ENCODE results near the gene PMM1. TPM values are rescaled to one million over a fixed set of nuclear protein-coding genes. Genes with fewer than 3 reads are reported as not detected.
A peak's percentile ranks its signal among the peaks of the same experiment; 100 is the strongest.

PMM1 gene
- total RNA-seq, 4 donors from 2014 or later = 21.0 to 76.5 (median 34.6) TPM

- H3K4me3 ChIP-seq = no peak overlapping the region
- H3K4me1 ChIP-seq = peaks cover 0 to 9% of the 10 kb centered on the region in 2 donors
- no peak for TF ChIP-seq POLR2A (IDR thresholded peaks at IDR 0.05)
- TF ChIP-seq CTCF (IDR thresholded peaks at IDR 0.05) = no peak
- H3K36me3 ChIP-seq = no peaks in the 10 kb centered on the region
- intact Hi-C loops (cut with DNase I; ENCODE audit: low total_unique reads) = no loop called here
- DNase-seq = no peak
- H3K27me3 ChIP-seq = no peaks in the 10 kb centered on the region
- H3K27ac ChIP-seq = no peak overlapping the region
- H3K9me3 ChIP-seq = no peaks in the 10 kb centered on the region
These were observed 10.2 kb downstream of the PMM1 start for GRCh38 chr22:41579297-41579996.

GRCh38 chr22:41578818-41579217, 10.8 kb downstream of the PMM1 start:
- Histone ChIP-seq H3K27me3 (no peaks in the 10 kb centered on the region), H3K9me3 (no peaks in the 10 kb centered on the region), H3K4me1 (peaks cover 0 to 10% of the 10 kb centered on the region in 2 donors), H3K27ac (no peak overlapping the region), H3K36me3 (no peaks in the 10 kb centered on the region), H3K4me3 (no peak overlapping the region)
- intact Hi-C loops (cut with DNase I; ENCODE audit: low total_unique reads) = no loop called here
- TF ChIP-seq CTCF (IDR thresholded peaks at IDR 0.05) (no peak), POLR2A (IDR thresholded peaks at IDR 0.05) (no peak)
- DNase-seq = no peak

- H3K27ac ChIP-seq = no peak overlapping the region
- TF ChIP-seq POLR2A (IDR thresholded peaks at IDR 0.05) = no peak
- no peak for TF ChIP-seq CTCF (IDR thresholded peaks at IDR 0.05)
- DNase-seq = no peak
- no peaks in the 10 kb centered on the region for H3K9me3 ChIP-seq
- intact Hi-C loops (cut with DNase I; ENCODE audit: low total_unique reads) = no loop called here
- H3K36me3 ChIP-seq = no peaks in the 10 kb centered on the region
- H3K27me3 ChIP-seq = no peaks in the 10 kb centered on the region
- H3K4me1 ChIP-seq = peaks cover 0 to 10% of the 10 kb centered on the region in 2 donors
- no peak overlapping the region for H3K4me3 ChIP-seq
These were observed 11.5 kb downstream of the PMM1 start for GRCh38 chr22:41578114-41578513.

- Histone ChIP-seq H3K27me3 (no peaks in the 10 kb centered on the region), H3K27ac (peak overlapping the region in 1 of 2 donors; percentile 30), H3K9me3 (no peaks in the 10 kb centered on the region), H3K4me1 (peaks cover 0 to 10% of the 10 kb centered on the region in 2 donors), H3K36me3 (no peaks in the 10 kb centered on the region), H3K4me3 (no peak overlapping the region)
- intact Hi-C loops (cut with DNase I; ENCODE audit: low total_unique reads) = no loop called here
- DNase-seq = peak; percentile 47 to 54
- TF ChIP-seq CTCF (IDR thresholded peaks at IDR 0.05) (peak; percentile 36 to 69 (median 62)), POLR2A (IDR thresholded peaks at IDR 0.05) (no peak)
These were observed 12.8 kb downstream of the PMM1 start for GRCh38 chr22:41576877-41577276.

- peak overlapping the region; percentile 69 to 72 for H3K27ac ChIP-seq
- TF ChIP-seq CTCF (IDR thresholded peaks at IDR 0.05) = no peak
- TF ChIP-seq POLR2A (IDR thresholded peaks at IDR 0.05) = no peak
These were observed 14.1 kb downstream of the PMM1 start for GRCh38 chr22:41575533-41575932.

More at GRCh38 chr22:41575533-41575932, 14.1 kb downstream of the PMM1 start:
- intact Hi-C loops (cut with DNase I; ENCODE audit: low total_unique reads) = no loop called here
- Histone ChIP-seq H3K36me3 (no peaks in the 10 kb centered on the region), H3K9me3 (no peaks in the 10 kb centered on the region), H3K4me1 (peaks cover 0 to 10% of the 10 kb centered on the region in 2 donors), H3K4me3 (no peak overlapping the region), H3K27me3 (no peaks in the 10 kb centered on the region)
- DNase-seq = no peak

All from uterus (tissue), 4 donors.